ENCODE measurements around the gene IFT27.

The IFT27 gene

DNA sequence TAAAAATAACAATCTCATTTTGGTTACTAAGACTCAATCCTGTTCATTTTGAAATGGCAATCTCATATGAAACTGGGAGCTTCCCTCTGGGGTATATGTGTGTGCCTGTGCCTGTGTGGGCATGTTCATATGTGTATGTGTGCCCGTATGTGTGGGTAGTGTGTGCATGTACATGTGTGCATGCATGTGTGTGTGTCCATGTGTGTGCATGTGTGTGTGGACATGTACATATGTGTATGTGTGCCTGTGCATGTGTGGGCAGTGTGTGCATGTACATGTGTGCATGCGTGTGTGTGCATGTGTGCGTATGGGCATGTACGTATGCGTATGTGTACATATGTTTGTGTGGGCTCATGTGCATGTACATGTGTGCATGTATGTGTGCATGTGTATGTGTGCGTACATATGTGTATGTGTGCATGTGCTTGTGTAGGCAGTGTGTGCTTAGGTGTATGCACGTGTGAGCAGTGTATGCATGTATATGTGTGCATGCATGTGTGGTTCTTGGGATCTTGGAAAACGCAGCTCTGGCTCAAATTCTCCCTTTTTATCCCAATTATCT lies 47.9 kb downstream of the IFT27 start:
- H3K9ac ChIP-seq (ENCODE audit: low read length), result no peak overlapping the region
- no peaks in the 10 kb centered on the region for H3K36me3 ChIP-seq (ENCODE audit: control insufficient read depth, low read depth, low read length)
- H3K9me3 ChIP-seq (ENCODE audit: control insufficient read depth, low read depth, low read length), result no peaks in the 10 kb centered on the region
- H3K27ac ChIP-seq (ENCODE audit: low read length), result no peak overlapping the region
- no peak overlapping the region for H3K4me3 ChIP-seq (ENCODE audit: low read length)
- no peaks in the 10 kb centered on the region for H3K27me3 ChIP-seq (ENCODE audit: control insufficient read depth, insufficient read depth, low read length)
- H3K4me1 ChIP-seq (ENCODE audit: control insufficient read depth, low read depth, low read length), result no peaks in the 10 kb centered on the region

DNA sequence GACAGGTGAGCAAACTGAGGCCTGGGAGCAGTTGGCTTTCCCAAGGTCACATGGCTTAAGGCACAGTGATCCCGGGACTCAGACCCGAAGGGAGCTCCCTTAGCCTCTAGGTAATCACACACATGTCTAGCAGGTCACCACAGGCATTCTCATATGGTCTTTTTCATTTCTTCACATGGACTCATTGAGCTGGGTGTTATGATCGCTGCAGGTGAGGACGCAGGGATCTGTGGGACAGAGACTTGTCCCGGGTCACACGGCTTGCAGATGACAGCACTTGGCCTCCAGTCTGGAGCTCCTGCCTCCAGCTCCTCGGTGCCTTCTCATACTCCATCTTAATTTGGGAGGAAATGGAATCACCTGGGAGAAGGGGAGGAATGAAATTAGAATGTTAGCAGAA lies 48.8 kb downstream of the IFT27 start:
- H3K27me3 ChIP-seq (ENCODE audit: control insufficient read depth, insufficient read depth, low read length), result no peaks in the 10 kb centered on the region

DNA sequence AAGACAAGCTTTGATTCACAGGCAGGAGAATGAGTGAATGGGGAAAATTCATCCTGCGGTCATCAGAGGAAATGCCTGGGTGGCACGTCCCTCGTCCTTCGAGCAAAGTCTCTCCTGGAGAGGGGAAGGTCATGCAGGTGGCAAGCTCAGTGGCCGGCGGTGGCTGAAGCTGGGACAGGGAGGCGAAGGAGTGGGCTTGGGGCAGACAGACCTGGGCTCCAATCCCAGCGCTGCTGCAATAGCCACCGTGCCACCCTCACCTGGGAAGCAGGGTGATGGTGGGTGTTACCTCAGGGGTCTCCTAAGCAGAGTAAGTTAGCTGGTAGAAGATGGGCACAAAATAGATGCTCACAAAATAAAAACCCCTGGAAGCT lies 49.9 kb downstream of the IFT27 start:
- H3K4me1 ChIP-seq (ENCODE audit: control insufficient read depth, low read depth, low read length), result no peaks in the 10 kb centered on the region
- no peaks in the 10 kb centered on the region for H3K36me3 ChIP-seq (ENCODE audit: control insufficient read depth, low read depth, low read length)
- H3K27ac ChIP-seq (ENCODE audit: low read length), result no peak overlapping the region
- H3K9ac ChIP-seq (ENCODE audit: low read length), result no peak overlapping the region
- H3K27me3 ChIP-seq (ENCODE audit: control insufficient read depth, insufficient read depth, low read length), result no peaks in the 10 kb centered on the region
- H3K4me3 ChIP-seq (ENCODE audit: low read length), result no peak overlapping the region
- no peaks in the 10 kb centered on the region for H3K9me3 ChIP-seq (ENCODE audit: control insufficient read depth, low read depth, low read length)

More for the DNA sequence above, 48.8 kb downstream of the IFT27 start:
- no peak overlapping the region for H3K27ac ChIP-seq (ENCODE audit: low read length)
- H3K9ac ChIP-seq (ENCODE audit: low read length), result no peak overlapping the region
- no peak overlapping the region for H3K4me3 ChIP-seq (ENCODE audit: low read length)
- no peaks in the 10 kb centered on the region for H3K4me1 ChIP-seq (ENCODE audit: control insufficient read depth, low read depth, low read length)
- no peaks in the 10 kb centered on the region for H3K36me3 ChIP-seq (ENCODE audit: control insufficient read depth, low read depth, low read length)
- H3K9me3 ChIP-seq (ENCODE audit: control insufficient read depth, low read depth, low read length), result no peaks in the 10 kb centered on the region

DNA sequence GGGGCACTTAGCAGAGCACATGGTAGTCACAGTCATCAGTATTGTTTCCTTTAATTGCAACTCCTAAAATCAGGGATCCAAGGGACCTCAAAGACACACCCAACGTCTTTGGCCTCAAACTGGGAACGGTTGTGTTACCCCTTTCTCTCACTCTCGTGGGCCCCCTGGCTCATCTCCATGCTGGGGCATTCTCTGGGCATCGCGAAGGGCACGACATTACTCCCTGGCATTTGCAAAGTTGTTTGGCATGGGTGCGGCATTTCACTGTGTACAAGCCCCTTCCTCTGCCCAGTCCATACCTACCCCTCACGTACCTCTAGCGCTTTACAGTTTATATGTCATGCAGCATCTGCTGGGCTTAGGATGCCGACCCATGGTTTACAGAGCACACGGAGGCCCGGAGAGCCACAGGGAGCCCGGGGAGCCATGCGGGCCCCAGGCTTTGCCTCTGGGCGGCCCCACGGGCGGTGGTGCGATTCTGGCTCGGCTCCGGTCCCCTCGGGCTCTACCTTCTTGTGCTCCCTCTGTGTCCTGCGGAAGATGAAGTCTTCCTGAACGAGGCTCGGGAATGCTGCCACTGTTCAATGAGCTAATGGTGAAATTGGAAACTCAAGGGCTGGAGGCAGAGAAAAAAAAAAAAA lies 50.4 kb downstream of the IFT27 start:
- H3K27me3 ChIP-seq (ENCODE audit: control insufficient read depth, insufficient read depth, low read length), result no peaks in the 10 kb centered on the region
- no peaks in the 10 kb centered on the region for H3K4me1 ChIP-seq (ENCODE audit: control insufficient read depth, low read depth, low read length)
- H3K4me3 ChIP-seq (ENCODE audit: low read length), result no peak overlapping the region
- H3K27ac ChIP-seq (ENCODE audit: low read length), result no peak overlapping the region
- H3K9me3 ChIP-seq (ENCODE audit: control insufficient read depth, low read depth, low read length), result no peaks in the 10 kb centered on the region
- no peaks in the 10 kb centered on the region for H3K36me3 ChIP-seq (ENCODE audit: control insufficient read depth, low read depth, low read length)
- no peak overlapping the region for H3K9ac ChIP-seq (ENCODE audit: low read length)

DNA sequence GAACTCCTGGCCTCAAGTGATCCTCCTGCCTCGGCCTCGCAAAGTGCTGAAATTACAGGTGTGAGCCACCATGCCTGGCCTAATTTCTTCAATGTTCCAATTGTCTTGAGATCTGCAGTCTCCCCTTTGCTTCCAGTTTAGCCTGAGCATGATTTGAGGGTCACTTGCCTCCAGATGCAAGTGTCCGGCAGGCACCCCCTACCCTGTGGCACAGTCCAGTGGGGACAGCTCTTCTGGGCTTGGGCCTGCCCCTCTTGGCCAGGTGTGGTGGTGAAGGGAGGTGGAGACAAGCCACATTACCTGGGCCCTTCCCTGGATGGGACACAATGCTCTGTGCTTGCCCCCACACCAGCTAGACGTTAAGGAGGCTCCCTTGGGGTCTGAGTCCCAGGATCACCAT lies 51.1 kb downstream of the IFT27 start:
- Histone ChIP-seq H3K27ac (ENCODE audit: low read length) (no peak overlapping the region), H3K4me1 (ENCODE audit: control insufficient read depth, low read depth, low read length) (no peaks in the 10 kb centered on the region), H3K9me3 (ENCODE audit: control insufficient read depth, low read depth, low read length) (no peaks in the 10 kb centered on the region), H3K27me3 (ENCODE audit: control insufficient read depth, insufficient read depth, low read length) (no peaks in the 10 kb centered on the region), H3K4me3 (ENCODE audit: low read length) (no peak overlapping the region), H3K36me3 (ENCODE audit: control insufficient read depth, low read depth, low read length) (no peaks in the 10 kb centered on the region), H3K9ac (ENCODE audit: low read length) (no peak overlapping the region)

DNA sequence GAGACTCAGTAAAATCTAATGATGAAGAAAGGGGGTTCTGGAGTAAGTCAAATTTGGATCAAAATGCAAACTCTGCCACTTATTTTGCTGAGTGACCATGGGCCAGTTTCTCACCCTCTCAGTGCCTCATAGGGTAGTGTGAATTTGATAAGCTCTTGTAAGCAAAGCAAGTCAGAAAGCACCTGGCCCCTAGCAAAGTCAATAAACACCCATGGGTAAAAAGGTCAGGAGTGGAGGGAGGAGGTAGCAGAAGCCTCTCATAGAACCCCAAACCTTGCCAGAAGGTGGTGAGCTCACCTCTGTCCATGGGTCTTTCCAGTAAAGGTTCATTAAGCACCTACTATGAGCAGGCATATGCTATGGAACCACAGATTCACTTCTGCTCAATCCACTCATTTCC lies 53.9 kb downstream of the IFT27 start:
- H3K9me3 ChIP-seq (ENCODE audit: control insufficient read depth, low read depth, low read length), result no peaks in the 10 kb centered on the region
- H3K27me3 ChIP-seq (ENCODE audit: control insufficient read depth, insufficient read depth, low read length), result no peaks in the 10 kb centered on the region
- H3K9ac ChIP-seq (ENCODE audit: low read length), result no peak overlapping the region
- no peak overlapping the region for H3K4me3 ChIP-seq (ENCODE audit: low read length)
- H3K27ac ChIP-seq (ENCODE audit: low read length), result no peak overlapping the region
- no peaks in the 10 kb centered on the region for H3K36me3 ChIP-seq (ENCODE audit: control insufficient read depth, low read depth, low read length)
- no peaks in the 10 kb centered on the region for H3K4me1 ChIP-seq (ENCODE audit: control insufficient read depth, low read depth, low read length)

DNA sequence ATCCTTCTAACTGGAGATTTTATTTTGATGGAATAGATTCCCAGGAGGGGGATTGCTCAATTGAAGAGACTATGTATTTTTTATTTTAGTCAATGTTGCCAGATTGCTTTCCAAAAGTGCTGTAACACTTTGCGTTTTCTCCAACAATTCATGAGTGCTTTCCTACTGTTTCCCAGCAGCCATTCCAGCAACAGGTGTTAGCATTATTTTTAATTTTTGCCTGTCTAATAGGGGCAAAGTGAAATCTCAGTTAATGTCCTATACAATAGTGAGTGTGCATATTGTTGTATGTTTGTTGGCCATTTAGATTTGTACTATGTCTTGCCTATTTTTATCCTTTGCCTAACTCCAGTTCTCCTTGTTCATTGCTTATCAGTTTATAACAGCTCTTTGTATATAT lies 60.3 kb downstream of the IFT27 start:
- Histone ChIP-seq H3K27me3 (ENCODE audit: control insufficient read depth, insufficient read depth, low read length) (no peaks in the 10 kb centered on the region), H3K9ac (ENCODE audit: low read length) (no peak overlapping the region), H3K9me3 (ENCODE audit: control insufficient read depth, low read depth, low read length) (no peaks in the 10 kb centered on the region), H3K36me3 (ENCODE audit: control insufficient read depth, low read depth, low read length) (no peaks in the 10 kb centered on the region), H3K27ac (ENCODE audit: low read length) (no peak overlapping the region), H3K4me1 (ENCODE audit: control insufficient read depth, low read depth, low read length) (no peaks in the 10 kb centered on the region), H3K4me3 (ENCODE audit: low read length) (no peak overlapping the region)

DNA sequence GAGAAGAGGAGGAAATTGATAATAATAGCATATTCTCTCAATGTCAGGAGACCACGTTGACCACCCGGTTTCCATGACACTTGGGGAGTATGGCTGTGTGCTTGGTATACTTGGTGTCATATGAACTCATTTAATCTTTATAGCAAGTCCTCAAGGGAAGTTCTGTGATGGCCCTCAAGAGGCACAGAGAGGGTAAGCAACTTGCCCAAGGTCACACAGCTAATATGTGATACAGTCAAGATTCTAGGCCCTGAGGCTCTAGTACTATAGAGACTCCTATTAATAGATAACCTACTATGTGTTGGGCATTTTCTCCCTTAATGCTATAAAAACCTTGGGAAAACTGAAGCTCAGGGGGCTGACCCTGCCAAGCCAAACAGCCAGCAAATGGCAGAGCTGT lies 61.8 kb downstream of the IFT27 start:
- Histone ChIP-seq H3K36me3 (ENCODE audit: control insufficient read depth, low read depth, low read length) (no peaks in the 10 kb centered on the region), H3K27ac (ENCODE audit: low read length) (no peak overlapping the region), H3K9me3 (ENCODE audit: control insufficient read depth, low read depth, low read length) (no peaks in the 10 kb centered on the region), H3K9ac (ENCODE audit: low read length) (no peak overlapping the region), H3K4me1 (ENCODE audit: control insufficient read depth, low read depth, low read length) (no peaks in the 10 kb centered on the region), H3K27me3 (ENCODE audit: control insufficient read depth, insufficient read depth, low read length) (no peaks in the 10 kb centered on the region), H3K4me3 (ENCODE audit: low read length) (no peak overlapping the region)

DNA sequence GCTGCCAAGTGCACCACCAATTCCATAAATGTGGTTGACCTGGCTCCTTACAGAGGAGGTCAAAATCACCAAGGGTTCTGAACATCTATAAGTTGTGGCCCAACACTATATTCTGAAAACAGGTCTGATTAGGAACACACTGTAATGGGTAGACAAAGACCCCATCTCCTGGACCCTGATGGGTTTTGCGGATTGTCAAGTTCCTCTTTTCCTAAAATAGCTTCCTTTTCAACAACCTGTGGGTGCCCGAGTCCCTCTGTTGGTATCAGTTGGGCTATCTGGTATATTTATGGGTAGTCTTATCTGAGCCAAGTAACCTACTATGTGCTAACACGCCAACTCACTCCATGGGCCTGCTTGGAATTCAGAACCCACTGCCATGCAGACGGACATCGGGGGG lies 62.5 kb downstream of the IFT27 start:
- H3K4me1 ChIP-seq (ENCODE audit: control insufficient read depth, low read depth, low read length), result no peaks in the 10 kb centered on the region
- H3K27me3 ChIP-seq (ENCODE audit: control insufficient read depth, insufficient read depth, low read length), result no peaks in the 10 kb centered on the region
- no peak overlapping the region for H3K4me3 ChIP-seq (ENCODE audit: low read length)
- H3K9me3 ChIP-seq (ENCODE audit: control insufficient read depth, low read depth, low read length), result no peaks in the 10 kb centered on the region
- no peak overlapping the region for H3K27ac ChIP-seq (ENCODE audit: low read length)
- H3K36me3 ChIP-seq (ENCODE audit: control insufficient read depth, low read depth, low read length), result no peaks in the 10 kb centered on the region
- no peak overlapping the region for H3K9ac ChIP-seq (ENCODE audit: low read length)
